Pons (tissue), 1 donor: ENCODE results near the gene PNPT1.
"Not testable (repeated sequence)": the region's sequence is repeated elsewhere in the genome, so short reads cannot be mapped to it uniquely, and the experiment has no call there.

ENCODE experiments used
- DNase-seq: peaks from one replicate; pipeline ENCODE4 v3.0.0-alpha.2; 2016; ENCODE audit warnings: low spot score

The PNPT1 gene

GRCh38 chr2:55596795-55597194 is 96.8 kb downstream of the PNPT1 start:
- DNase-seq = not testable (repeated sequence)

- DNase-seq = no peak
Measured at GRCh38 chr2:55595536-55595935, 98.1 kb downstream of the PNPT1 start.

DNA sequence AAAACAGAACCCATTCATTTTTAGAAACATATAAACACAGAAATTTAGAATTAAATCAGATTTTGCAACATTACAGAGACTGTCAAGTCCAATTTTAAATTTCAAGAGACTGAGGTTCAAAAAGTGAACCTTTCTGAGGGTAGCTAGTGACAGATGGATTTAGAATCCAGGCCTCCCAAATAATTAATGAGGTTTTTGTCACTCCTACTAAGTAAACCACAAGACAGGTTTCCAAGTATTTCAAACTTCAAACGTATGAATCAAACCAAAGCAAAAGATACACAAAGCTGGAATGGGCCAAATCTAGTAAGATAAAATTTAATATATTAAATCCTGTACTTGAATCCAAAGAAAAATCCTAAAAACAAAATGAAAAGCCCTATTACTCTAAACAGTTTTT is 101.5 kb downstream of the PNPT1 start:
- DNase-seq = no peak

DNA sequence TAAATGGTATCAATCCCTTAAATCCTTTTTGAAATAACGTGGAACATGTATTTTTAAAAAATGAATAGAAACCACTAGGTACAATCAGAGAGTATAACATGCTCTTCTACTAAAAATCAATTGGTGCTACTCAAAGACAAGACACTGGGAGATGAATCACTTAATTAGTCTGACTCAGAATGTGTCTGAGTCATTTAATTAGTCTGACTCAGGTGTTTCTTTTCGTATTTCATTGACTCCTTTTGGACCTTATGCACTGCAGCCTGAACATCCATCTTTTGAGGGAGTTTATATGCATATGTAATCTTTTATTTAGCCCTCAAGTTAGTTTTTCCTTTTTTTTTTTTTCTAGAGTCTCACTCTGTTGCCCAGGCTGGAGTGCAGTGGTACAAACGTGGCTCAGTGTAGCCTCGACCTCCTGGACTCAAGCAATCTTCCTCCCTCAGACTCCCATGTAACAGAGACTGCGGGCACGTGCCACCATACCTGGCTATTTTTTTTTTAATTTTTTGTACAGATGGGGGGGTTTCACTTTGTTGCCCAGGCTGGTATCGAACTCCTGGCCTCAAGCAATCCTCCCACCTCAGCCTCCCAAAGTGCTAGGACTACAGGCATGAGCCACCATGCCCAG is 102.7 kb downstream of the PNPT1 start:
- no peak for DNase-seq

DNA sequence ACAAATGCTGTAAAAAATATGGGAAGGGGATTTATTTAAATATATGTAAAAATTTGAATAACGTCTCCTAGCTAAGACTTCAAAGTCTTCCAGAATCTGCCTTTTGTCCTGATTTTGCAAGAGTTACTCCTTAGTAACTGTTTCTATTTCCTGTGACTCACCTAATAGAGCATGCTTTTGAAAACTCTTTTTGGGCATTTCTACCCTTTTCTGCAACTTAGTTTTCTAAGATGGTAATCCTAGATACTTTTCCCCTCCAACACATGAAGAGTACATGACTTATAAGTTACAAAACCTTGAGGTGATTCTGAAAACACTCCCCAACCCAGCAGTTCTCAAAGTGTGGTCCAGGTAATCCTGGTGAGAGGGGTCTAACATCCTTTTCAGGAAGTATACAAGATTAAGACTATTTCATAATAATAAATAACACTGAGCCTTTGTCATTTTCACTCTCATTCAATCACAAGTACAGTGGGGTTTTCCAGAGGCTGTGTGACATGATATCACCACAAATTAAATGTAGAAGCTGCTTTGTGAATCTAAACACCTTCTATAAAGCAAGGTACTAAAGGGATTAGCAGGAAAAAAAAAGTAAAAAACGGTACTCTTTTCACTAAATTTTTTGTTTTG is 108.1 kb downstream of the PNPT1 start:
- no peak for DNase-seq
